HepG2 (cell line): ENCODE results near the gene ACCSL. TPM values are rescaled to one million over a fixed set of nuclear protein-coding genes. Genes with fewer than 3 reads are reported as not detected.

Experiments
- HNRNPL ChIP-seq: fragments of 200-400 bp; formaldehyde crosslinking; IDR thresholded peaks from 2 replicates; pipeline ENCODE4 v1.6.1; 2017; ENCODE audit warnings: mild to moderate bottlenecking, low read depth, low read length
- KLF16 ChIP-seq, 2 experiments: sonication (generic) in 1 of 2; formaldehyde crosslinking in 1 of 2; IDR thresholded peaks; 2 replicates each; pipeline versions ENCODE4 v1.6.1 to v1.8.0; 2016 to 2023; ENCODE audit warnings: missing genetic modification reagents in 2 of 2, missing compliant biosample characterization in 1 of 2
- PAWR ChIP-seq: sonication (generic); formaldehyde crosslinking; IDR thresholded peaks from 2 replicates; pipeline ENCODE4 v1.4.0; 2020; ENCODE audit warnings: missing genetic modification reagents, mild to moderate bottlenecking, borderline replicate concordance
- REST ChIP-seq, 2 experiments: IDR thresholded peaks; 2 replicates each; pipeline ENCODE4 v1.6.1; 2011 to 2012; ENCODE audit warnings: low read length in 2 of 2, borderline replicate concordance in 1 of 2, low read depth in 1 of 2, mild to moderate bottlenecking in 1 of 2, moderate library complexity in 1 of 2
- RFX1 ChIP-seq: fragments of 450-650 bp; IDR thresholded peaks from 2 replicates; pipeline ENCODE4 v1.6.1; 2017
- SNAI1 ChIP-seq: sonication (generic); formaldehyde crosslinking; IDR thresholded peaks from 2 replicates; pipeline ENCODE4 v1.5.0; 2020; ENCODE audit warnings: mild to moderate bottlenecking, missing genetic modification reagents, borderline replicate concordance
- TCF12 ChIP-seq, 2 experiments: fragments of 450-650 bp in 1 of 2; sonication (generic) in 1 of 2; formaldehyde crosslinking in 1 of 2; IDR thresholded peaks; 2 replicates each; pipeline versions ENCODE4 v1.6.1 to v1.8.0; 2017 to 2022; ENCODE audit warnings: antibody characterized with exemption in 1 of 2, mild to moderate bottlenecking in 1 of 2, missing genetic modification reagents in 1 of 2, moderate library complexity in 1 of 2
- ZNF280B ChIP-seq: sonication (generic); formaldehyde crosslinking; IDR thresholded peaks from 2 replicates; pipeline ENCODE4 v1.5.0; 2020; ENCODE audit warnings: missing genetic modification reagents, mild to moderate bottlenecking, borderline replicate concordance
- ZNF503 ChIP-seq: sonication (generic); formaldehyde crosslinking; IDR thresholded peaks from 2 replicates; pipeline ENCODE4 v1.4.0; 2020; ENCODE audit warnings: missing genetic modification reagents
- polyA plus RNA-seq, 8 experiments: library from polyadenylated mRNA; depleted of rRNA in 3 of 8; stranded (reverse) in 7 of 8; unstranded in 1 of 8; fragments of >200 nt; fragmentation: Illumina TruSeq in 4 of 8; extraction: Trizol in 4 of 8; gene quantifications; 2 replicates each; pipeline versions ENCODE4 v1.2.1 to v1.2.3, GENCODE V29; 2011 to 2016; ENCODE audit warnings: low read depth in 4 of 8, missing spikeins in 1 of 8, mixed read lengths in 1 of 8; ENCODE audit not compliant: insufficient read depth in 1 of 8
- total RNA-seq, 5 experiments: library from RNA; depleted of rRNA; stranded (reverse); fragments of >200 nt; fragmentation: Illumina TruSeq; extraction: Trizol; gene quantifications; 2 replicates each; pipeline ENCODE4 v1.2.3, GENCODE V29; 2016; ENCODE audit warnings: low read depth in 1 of 5

ACCSL gene
- total and polyA plus RNA-seq, 2 of the 13 experiments (the other 11 are each of a cell fraction or from before 2014, with no cell fraction given) = not detected

- TF ChIP-seq REST (IDR thresholded peaks at IDR 0.05; ENCODE audit: borderline replicate concordance in 1 of 2, low read depth in 1 of 2, low read length in 2 of 2) (no peak), PAWR (CRISPR knock-in tag) (no peak), SNAI1 (CRISPR knock-in tag) (no peak), KLF16 (CRISPR knock-in tag; IDR thresholded peaks at IDR 0.05) (no peak), TCF12 (IDR thresholded peaks at IDR 0.05) (no peak), TCF12 (CRISPR knock-in tag; IDR thresholded peaks at IDR 0.05) (no peak), ZNF280B (CRISPR knock-in tag) (no peak), HNRNPL (no peak), ZNF503 (CRISPR knock-in tag) (no peak), RFX1 (no peak)
- TF ChIP-seq, all 625 proteins: peak for 0
Measured at GRCh38 chr11:44047931-44048431, at the start of gene ACCSL (continued).
